ENCODE data around the gene MEST.
"Not testable (repeated sequence)": the region's sequence is repeated elsewhere in the genome, so short reads cannot be mapped to it uniquely, and the experiment has no call there.

The MEST gene, protein sequence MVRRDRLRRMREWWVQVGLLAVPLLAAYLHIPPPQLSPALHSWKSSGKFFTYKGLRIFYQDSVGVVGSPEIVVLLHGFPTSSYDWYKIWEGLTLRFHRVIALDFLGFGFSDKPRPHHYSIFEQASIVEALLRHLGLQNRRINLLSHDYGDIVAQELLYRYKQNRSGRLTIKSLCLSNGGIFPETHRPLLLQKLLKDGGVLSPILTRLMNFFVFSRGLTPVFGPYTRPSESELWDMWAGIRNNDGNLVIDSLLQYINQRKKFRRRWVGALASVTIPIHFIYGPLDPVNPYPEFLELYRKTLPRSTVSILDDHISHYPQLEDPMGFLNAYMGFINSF

DNA sequence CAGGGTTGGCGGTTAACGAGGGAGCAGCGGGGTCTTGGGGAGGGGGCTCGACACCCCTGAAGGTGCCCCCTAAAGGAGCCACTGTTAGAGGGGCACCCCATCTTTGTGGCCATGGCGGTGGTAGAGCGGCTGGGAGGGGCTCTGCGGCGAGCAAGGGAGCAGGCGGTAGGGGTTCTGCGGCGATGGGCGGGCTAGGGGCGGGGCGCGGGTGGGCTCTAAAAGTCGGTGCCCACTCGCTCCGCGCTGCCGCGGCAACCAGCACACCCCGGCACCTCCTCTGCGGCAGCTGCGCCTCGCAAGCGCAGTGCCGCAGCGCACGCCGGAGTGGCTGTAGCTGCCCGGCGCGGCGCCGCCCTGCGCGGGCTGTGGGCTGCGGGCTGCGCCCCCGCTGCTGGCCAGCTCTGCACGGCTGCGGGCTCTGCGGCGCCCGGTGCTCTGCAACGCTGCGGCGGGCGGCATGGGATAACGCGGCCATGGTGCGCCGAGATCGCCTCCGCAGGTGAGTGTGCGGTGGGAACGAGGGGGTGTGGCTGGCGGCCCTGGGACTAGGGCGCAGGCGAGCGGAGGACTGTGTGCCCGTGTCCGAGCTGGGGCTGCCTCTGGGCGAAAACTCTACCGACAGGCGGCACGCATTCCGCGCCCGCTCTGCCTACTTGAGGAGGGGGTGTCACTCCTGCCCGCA is at the start of gene MEST:
Gene MEST, plus strand, starts transcription at position 245 of the 682 bp plus-strand sequence. Its CDS starts 229 bp downstream, at position 474.
- DNase-seq = no peak

- DNase-seq = no peak
Measured at GRCh38 chr7:130442601-130443000, 49.3 kb upstream of the MEST start.

GRCh38 chr7:130444234-130444633 is 47.7 kb upstream of the MEST start:
- no peak for DNase-seq

- DNase-seq = no peak
Measured at GRCh38 chr7:130444751-130445407, 47.0 kb upstream of the MEST start.

- DNase-seq = no peak
Measured at GRCh38 chr7:130446259-130446658, 45.6 kb upstream of the MEST start.

- DNase-seq = not testable (repeated sequence)
Measured at GRCh38 chr7:130451344-130451743, 40.5 kb upstream of the MEST start.

GRCh38 chr7:130452951-130453350 is 38.9 kb upstream of the MEST start:
- no peak for DNase-seq

DNA sequence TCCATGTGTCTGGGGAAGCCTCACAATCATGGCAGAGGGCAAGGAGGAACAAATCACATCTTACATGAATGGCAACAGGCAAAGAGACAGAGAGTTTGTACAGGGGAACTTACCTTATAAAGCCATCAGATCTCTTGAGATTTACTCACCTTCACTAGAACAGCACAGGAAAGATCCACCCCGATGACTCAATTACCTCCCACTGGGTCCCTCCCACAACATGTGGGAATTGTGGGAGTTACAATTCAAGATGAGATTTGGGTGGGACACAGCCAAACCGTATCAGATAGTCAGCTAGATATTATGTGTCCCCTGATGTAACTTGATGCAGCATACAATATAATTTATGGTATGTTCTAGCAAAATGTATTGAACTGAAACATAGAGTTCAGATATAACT is 36.9 kb upstream of the MEST start:
- DNase-seq = no peak

GRCh38 chr7:130458257-130458656 is 33.6 kb upstream of the MEST start:
- no peak for DNase-seq

- DNase-seq = no peak
Measured at GRCh38 chr7:130461272-130461671, 30.6 kb upstream of the MEST start.

- DNase-seq = no peak
Measured at GRCh38 chr7:130463553-130464434, 28.1 kb upstream of the MEST start.

DNA sequence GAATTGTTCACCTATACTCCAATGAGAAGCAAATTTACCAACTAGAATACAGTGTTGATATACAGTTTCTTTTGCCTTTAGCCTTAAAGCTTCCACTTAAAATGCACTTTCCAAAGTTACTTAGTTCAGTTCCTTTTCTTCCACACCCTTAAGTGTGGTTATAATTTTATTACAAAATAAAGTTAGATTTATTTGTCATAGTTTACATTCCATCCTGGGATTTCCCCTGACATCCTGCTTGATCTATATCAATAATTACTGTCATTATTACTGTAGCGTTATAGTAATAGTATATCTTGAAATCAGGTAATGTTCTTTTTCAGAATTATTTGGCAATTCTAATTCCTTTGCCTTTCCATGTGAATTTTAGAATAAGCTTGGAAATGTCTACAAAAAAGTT is 23.3 kb upstream of the MEST start:
- no peak for DNase-seq

GRCh38 chr7:130471974-130472373 is 19.9 kb upstream of the MEST start:
- DNase-seq = no peak

DNA sequence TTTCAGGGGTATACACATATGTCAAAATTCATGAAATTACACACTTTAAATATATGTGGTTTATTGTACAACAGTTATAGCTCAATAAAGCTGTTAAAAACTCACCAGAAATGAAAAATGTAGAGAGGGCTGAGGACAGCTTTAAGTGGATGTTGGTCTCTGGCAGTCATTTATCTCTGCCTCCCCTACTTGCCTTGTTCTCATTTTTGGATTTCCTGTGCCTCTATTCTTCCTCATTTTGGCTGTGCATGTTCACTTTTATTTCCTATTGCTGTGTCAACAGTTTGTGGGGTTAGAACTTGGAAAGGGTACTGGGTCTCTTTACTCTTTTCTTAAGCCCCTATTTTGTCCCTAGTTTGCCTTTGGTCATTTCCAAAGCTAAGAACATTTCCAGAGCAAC is 18.6 kb upstream of the MEST start:
- no peak for DNase-seq

DNA sequence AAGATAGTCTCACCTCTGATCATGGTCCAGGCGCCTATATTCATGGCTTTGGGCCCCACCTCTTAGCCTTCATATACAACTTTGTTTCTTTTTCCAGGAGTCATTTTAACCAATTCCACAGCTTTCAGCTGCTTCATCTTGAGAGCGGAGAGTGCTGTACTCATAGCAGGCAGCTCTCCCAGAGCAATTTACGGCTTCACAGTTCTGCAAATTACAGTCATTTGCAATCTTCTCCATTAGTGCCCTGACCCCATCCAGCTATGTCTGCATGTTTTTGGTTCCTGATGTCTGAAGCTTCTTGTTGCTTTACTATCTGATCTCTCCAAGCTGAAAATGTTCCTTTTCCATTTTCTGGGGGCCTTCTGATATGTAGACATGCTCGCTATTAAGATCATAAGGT is 18.0 kb upstream of the MEST start:
- DNase-seq = no peak

GRCh38 chr7:130475776-130476175 is 16.1 kb upstream of the MEST start:
- no peak for DNase-seq

- no peak for DNase-seq
Measured at GRCh38 chr7:130476297-130477150, 15.4 kb upstream of the MEST start.

DNA sequence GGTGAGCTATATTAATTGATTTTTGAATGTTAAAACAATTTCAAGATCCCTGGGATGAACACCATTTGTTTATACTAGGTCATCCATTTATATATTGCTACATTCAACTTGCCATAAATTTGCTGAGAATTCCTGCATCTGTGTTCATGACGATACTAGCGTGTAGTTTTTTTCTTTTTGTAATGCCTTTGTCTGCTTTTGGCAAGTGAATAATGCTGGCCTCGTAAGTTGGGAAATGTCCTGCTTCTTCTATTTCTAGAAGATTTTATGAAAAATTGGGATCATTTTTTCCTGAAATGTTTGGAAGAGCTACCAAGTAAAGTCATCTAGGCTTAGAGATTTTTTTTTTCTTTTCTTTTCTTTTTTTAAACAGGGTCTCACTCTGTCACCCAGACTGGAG is 12.9 kb upstream of the MEST start:
- no peak for DNase-seq

DNA sequence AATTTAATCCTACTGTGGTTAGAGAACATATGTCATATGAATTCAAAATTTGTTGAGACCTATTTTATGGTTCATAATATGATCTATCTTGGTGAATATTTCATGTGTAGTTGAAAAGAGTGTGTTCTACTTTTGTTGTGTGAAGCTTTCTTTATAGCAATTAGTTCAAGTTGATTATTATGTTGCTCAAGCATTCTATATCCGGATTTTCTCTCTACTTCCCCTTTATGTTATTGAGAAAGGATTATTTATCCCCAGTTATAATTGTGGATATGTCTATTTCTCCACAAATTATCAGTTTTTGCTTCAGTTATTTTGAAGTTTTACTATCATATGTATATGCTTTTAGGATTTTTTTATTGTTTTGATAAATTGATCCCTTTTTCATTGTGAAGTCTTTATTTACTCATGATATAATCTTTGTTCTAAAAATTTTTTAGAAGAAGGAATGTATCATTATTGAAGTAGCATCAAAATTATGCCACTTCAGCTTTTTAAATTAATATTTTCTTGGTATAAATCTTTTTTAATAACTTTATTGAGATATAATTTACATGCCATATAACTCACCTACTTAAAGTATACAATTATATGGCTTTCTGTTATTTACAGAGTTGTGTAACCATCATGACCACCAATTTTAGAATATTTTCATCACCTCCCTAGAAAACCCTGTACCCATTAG is 12.0 kb upstream of the MEST start:
- DNase-seq = no peak

DNA sequence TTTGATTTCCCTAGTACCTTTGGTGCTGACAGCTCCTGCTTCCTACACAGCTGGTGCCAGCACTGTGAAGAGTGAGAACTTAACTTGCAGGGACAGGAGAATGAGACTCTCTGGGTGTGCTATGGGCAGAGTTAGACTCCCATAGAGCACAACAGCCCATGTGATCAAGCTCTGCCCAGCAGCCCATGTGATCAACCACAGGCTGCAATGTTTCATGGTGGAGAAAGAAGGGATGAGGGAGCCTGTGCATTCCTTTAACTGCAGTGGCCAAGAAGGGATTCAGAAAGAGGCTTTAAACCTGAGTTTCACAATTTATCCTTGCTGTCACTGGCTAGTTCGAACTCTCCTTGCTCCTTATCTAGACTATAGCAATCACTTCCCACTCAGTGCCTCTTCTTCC is 10.0 kb upstream of the MEST start:
- no peak for DNase-seq

DNA sequence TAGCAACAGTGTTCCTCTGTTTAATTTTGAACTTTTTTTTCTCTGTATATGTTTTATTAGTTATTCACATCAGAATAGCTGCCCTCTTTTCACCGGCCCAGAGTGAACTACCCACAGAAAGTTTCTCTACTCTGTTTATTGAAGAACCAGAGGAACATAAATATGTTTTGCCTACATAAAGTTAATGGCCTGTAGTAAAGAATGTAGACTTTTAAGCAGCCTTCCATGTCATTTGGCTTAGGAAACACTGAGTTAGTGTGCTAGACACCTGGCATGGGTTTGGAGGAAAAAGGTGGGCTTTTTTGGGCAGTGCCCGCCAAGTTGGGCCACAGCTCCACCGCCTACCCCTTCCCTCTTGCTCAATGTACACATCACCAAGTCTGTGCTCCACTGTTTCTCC is 8.9 kb upstream of the MEST start:
- DNase-seq = no peak

GRCh38 chr7:130485734-130486113 is 6.2 kb upstream of the MEST start:
- no peak for DNase-seq
